NCI-H748 treated with DMSO at 0.1 percent for 48 hours (cell line): ENCODE measurements around the gene VSTM2B.
"Not testable (repeated sequence)": the region's sequence is repeated elsewhere in the genome, so short reads cannot be mapped to it uniquely, and the experiment has no call there.

Source experiments
- DNase-seq: peaks from one replicate; lab custom pipeline; 2025; lab: John Stamatoyannopoulos, UW

Gene VSTM2B

GRCh38 chr19:29545866-29546582 lies 20.2 kb downstream of the VSTM2B start:
- no peak for DNase-seq

DNA sequence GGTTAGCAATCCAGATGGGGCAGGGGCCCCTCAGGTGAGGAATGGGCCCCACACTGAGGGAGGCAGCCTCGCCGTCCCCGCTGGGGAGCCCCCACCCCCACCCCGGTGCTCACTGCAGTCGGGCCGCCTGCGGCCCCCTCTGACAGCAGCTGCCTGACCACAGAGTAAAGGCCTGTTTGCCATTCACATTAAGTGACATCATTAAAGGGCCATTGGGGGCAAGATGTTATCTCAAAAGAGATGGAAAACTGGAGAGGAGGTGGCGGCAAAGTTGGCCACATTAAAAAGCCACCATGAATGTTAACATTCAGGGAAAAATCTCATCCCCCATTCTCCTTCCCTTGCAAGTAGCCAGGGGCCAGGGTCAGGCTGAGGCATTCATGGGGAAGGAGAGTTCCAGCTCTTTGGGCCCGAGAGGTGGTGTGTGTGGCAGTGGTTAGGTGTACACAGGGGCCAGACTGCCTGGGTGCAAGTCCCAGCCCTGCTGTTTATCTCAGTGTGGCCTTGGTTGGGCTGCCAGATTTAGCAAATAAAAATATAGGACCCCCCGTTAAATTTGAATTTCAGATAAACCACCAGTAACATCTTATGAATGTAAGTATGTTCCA lies 20.9 kb downstream of the VSTM2B start:
- no peak for DNase-seq

DNA sequence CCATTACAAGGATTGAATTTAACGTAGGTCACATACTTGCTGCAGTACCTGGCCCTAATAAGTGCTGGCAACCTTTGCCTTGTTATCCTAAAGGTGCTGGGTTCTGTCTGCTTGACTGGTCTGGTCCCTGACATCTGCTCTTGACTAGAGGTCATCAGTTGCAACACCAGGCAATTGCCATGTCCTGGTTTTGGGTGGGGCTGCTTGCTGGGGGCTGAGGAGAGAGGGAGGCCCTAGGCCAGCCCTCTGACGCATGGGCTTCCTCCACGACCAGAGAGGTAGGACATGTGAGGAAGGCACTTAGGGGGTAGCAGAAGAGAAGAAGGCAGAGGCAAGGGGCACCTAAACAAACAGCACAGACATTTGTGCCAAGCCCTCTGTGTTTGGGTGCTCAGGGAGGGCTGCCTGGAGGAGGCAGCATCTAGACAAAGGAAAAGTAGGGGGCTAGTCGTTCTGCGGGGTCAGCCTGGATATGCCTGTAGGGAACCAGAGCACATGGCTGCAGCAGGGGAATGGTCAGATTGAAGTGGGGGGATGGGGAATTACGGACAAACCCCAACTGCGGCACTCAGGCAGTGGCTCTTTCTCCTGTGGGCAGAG lies 21.7 kb downstream of the VSTM2B start:
- no peak for DNase-seq

- no peak for DNase-seq
Measured at GRCh38 chr19:29547981-29548380, 22.2 kb downstream of the VSTM2B start.

GRCh38 chr19:29548483-29549085 lies 22.8 kb downstream of the VSTM2B start:
- DNase-seq = no peak

- no peak for DNase-seq
Measured at GRCh38 chr19:29549105-29550070, 23.6 kb downstream of the VSTM2B start.

DNA sequence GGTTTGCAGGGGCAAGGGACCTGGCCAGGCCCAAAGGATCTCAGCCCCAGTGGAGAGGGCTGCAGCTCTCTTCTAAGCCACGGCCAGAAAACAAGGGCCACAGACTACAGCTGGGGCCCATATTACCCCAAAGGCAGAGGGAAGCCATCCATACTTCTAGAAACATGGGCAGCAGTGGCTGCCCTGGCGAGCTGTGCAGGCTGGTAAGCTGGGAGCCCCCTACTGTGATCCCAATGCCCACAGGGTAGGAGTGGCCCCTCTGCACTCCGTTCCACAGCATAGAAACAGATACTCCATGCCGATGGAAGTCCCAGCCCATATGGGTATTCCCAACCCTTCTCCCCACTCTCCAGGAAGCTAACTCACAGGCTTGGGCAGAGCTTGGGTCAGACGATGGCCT lies 25.1 kb downstream of the VSTM2B start:
- DNase-seq = no peak

- no peak for DNase-seq
Measured at GRCh38 chr19:29551774-29552173, 26.0 kb downstream of the VSTM2B start.

DNA sequence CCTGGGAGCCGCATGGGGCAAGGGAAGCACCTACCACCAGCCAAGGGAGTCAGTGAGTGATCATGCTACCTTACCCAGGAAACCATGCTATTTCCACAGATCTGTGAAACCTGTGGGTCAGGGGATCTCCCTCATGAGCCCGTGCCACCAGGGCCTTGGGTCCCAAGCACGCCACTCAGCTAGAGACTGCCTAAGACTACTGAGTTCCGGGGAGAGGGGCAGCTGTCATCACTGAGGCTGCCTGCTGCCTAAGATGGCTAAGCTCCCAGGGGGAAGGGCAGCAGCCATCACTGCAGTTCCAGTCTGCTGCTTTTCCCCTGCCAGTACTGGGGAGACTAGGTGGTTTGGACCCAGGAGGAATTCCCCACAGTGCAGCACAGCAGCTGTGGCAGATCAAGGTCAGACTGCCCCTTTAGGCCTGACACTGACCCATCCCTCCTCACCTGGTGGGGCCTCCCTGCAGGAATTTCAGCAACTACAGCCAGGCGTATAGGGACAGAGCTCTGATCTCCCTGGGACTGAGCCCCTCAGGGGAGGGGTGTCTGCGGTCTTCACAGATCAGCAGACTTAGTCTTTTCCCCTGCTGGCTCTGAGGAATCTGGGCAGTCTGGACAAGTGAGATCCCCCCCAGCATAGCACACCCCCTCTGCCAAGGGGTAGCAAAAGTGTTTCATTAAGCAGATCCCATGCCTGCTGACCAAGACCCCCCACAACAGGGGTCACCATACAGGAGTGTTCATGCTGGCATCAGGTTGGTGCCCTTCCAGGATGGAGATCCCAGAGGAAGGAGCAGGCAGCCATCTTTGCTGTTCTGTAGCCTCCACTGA lies 26.9 kb downstream of the VSTM2B start:
- DNase-seq = no peak

DNA sequence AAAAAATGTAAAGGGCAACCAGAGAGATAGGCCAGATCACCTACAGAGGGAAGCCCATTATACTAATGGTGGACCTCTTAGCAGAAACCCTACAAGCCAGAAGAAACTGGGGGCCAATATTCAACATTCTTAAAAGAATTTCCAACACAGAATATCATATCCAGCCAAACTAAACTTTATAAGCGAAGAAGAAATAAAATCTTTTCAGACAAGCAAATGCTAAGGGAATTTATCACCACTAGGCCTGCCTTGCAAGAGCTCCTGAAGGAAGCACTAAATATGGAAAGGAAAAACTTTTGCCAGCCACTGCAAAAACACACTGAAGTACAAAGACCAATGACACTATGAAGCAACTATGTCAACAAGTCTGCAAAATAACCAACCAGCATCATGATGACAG lies 28.4 kb downstream of the VSTM2B start:
- no peak for DNase-seq

- DNase-seq = not testable (repeated sequence)
Measured at GRCh38 chr19:29559110-29559509, 33.3 kb downstream of the VSTM2B start.

DNA sequence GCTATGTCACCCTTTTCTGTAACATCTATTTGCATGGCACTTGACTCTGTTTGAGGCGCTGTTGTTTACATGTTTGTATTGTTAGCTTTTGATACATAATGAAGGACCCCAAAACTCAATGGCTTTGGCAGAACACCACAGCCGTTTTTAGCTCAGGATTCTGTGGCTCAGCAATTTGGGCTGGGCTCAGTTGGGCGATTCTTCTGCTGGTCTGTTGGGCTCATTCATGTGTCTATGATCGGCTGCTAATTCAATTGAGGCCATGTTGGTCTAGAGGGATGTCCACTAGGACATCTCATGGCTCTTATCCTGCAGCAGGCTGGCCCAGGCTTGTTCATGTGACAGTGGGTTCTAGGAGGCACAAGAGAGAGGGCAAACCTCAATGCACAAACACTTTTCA lies 33.9 kb downstream of the VSTM2B start:
- DNase-seq = no peak

DNA sequence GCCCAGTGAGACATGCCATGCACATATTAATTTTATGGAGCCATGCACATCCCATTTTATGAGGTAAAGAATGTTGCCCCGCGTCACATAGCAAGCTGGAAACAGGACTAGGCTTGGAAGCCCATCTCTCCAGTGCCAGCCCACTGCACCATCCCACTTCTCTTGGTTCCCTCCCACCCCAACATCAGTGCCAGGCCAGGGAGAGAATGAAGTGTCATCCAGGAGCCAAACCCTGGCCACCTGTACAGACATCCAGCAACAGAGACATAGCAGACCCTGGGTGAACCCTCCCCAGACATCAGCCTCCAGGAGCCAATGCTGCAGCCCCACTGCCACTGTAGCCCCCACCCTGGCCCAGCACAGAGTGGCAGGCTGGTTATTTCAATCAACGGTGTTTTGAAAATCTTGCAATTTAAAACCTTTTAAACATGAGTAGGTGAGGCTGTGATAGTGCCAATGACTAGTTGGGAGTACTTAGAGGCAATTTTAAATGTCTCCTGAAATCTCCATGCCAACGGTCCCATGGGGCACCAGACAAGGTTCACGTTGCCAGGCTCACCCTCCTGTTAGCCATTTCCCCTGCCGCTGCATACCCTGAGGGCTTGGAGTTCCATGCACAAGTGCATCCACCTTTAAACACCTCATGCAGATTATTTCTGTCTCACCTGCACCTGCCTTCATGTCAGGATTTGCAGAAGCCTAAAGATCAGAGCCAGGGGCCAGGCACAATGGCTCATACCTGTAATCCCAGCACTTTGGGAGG lies 34.7 kb downstream of the VSTM2B start:
- DNase-seq = no peak

DNA sequence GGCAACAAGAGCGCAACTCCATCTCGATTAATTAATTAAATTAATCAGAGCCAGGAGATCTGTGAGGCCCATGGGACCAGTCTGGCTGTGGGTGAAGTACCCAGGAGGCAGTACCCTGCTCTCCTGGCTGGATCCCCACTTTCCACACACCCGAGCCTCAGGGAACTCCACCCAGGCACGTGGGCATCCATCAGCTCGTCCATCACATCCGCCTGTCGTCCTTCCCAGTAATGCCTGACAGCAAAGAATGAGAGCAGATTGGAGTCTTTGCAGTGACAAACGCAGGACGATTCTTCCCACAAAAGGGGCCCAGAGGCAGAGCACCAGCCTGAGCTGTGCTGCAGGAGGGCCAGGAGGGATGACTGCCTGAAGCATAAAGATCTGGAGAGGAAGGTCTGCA lies 35.8 kb downstream of the VSTM2B start:
- DNase-seq = no peak

DNA sequence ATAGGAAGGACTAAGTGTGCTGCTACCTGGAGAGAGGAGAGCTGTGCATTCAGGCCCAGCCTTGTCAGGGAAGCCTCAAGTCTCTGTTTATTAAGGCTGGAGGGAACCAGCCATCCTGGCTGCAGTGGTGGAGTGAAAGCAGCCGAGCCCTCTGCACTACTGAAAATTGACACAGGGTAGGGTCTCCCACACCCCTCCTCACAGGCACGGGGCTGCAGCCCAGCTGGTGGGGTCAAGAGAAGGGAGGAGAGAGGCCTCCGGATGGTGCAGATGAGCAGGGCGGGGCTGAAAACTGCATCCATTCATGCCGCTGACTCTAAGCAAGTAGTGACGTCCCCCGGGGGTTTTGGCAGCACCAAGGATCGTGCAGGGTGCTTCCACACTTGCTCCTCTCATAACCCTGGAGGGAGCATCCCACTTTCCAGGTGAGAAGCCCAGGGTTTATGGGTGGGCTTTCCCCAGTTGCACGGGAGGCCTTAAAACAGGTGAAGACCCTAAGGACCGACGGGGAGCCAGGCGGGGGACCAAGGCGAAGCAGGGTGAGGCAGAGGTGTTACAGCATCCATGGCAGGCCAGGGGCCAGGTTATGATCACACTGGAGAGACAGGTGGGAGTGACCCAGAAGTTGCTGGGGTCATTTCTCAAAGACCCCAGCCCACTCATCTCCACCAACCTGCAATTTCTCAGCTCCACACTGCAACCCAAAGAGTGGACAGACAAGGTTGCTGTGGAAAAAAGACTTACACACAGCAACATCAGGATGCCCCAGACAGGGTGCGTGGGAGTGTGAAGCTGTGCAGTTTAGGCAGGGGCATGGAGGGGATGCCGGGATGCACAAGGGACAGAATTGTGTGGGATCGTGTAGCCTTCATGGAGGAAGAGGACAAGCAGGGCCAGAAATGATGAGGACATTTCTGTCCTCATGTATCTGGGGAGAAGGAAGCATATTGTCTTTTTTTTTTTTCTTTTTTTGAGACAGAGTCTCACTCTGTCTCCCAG lies 36.8 kb downstream of the VSTM2B start:
- no peak for DNase-seq

DNA sequence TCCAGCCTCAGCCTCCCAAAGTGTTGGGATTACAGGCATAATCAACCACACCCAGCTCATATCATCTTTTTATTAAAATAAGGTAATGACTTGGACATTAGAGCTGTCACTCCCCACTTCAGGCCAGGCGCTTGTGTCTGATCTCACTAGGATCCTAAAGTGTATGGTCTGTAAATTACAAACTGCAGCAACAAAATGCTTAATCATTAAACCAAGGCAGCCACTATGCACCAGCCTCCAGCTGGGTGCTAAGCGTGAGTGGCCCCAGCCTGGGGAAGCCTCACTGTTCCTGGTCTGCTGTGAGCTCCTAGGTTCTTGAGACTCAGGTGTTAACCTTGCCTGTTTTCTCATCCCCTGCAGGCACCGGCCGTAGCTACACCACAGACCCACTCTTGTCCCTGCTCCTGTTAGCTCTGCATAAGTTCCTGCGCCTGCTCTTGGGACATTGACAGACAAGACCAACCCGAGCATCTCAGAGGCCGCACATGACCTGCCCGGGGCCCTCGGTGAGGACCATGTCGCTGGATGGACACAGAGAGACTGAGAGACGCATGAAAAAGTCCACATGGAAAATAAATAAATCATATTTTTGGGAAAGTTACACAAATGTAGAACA lies 37.8 kb downstream of the VSTM2B start:
- no peak for DNase-seq

DNA sequence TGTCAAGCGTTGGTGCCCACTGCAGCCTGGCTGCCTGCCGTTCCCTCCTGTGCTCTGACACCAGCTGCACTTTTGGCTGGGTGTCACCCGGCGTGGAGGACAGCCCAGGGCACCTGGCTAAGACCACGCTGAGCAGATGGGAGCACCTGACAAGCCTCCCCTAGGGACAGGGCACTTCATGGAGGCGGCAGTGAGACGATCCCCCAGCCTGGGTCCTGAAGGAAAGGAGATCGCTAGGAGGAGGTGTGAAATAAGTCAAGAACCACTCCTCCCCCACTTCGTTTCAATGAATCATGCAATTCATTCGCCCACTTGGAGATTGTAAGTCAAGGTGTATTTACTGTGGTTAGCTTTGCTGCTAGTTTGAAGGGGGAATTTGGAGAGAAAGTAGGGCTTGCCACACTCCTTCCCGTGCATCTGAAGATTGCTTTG lies 38.8 kb downstream of the VSTM2B start:
- no peak for DNase-seq

GRCh38 chr19:29565171-29565570 lies 39.4 kb downstream of the VSTM2B start:
- DNase-seq = no peak
